Neutrophil (primary cell): ENCODE measurements around the gene PRRC1.

ENCODE experiments used
- H3K27ac ChIP-seq: fragments of 200-600 bp; sonication (generic); 2 replicates; pipeline ENCODE4 v1.5.1; 2016; ENCODE audit warnings: mild to moderate bottlenecking, moderate library complexity
- H3K27me3 ChIP-seq: fragments of 200-600 bp; sonication (generic); 2 replicates; pipeline ENCODE4 v1.6.0; 2016; ENCODE audit warnings: mild to moderate bottlenecking
- H3K36me3 ChIP-seq: fragments of 200-600 bp; sonication (generic); 2 replicates; pipeline ENCODE4 v1.5.1; 2017
- H3K4me1 ChIP-seq, 2 experiments: fragments of 200-600 bp in 1 of 2; sonication (generic) in 1 of 2; 1 replicate in 1 of 2; 2 replicates in 1 of 2; pipeline versions ENCODE4 v1.5.1 to v1.6.1; 2013 to 2016; ENCODE audit warnings: low read depth in 1 of 2, low read length in 1 of 2, mild to moderate bottlenecking in 1 of 2, moderate library complexity in 1 of 2; ENCODE audit not compliant: control insufficient read depth in 1 of 2, insufficient read depth in 1 of 2
- H3K4me3 ChIP-seq, 2 experiments: fragments of 200-600 bp in 1 of 2; sonication (generic) in 1 of 2; 1 replicate in 1 of 2; 2 replicates in 1 of 2; pipeline ENCODE4 v1.5.1; 2013 to 2016; ENCODE audit warnings: low read depth in 1 of 2, low read length in 1 of 2, mild to moderate bottlenecking in 1 of 2, moderate library complexity in 1 of 2
- H3K9me3 ChIP-seq: fragments of 200-600 bp; sonication (generic); 2 replicates; pipeline ENCODE4 v1.5.1; 2016
- CTCF ChIP-seq: fragments of 200-600 bp; sonication (generic); IDR thresholded peaks from 2 replicates; pipeline ENCODE4 v1.5.1; 2016; ENCODE audit warnings: antibody characterized with exemption

Gene PRRC1

GRCh38 chr5:127582773-127583370 lies 65.4 kb downstream of the PRRC1 start:
- H3K4me3 ChIP-seq: no peak overlapping the region
- H3K27me3 ChIP-seq: no peaks in the 10 kb centered on the region
- no peaks in the 10 kb centered on the region for H3K9me3 ChIP-seq
- no peaks in the 10 kb centered on the region for H3K36me3 ChIP-seq
- H3K27ac ChIP-seq: no peak overlapping the region
- no peak for TF ChIP-seq CTCF
- H3K4me1 ChIP-seq: peaks cover 5 to 11% of the 10 kb centered on the region in 2 experiments

GRCh38 chr5:127583866-127584265 lies 66.4 kb downstream of the PRRC1 start:
- H3K4me3 ChIP-seq: no peak overlapping the region
- no peak for TF ChIP-seq CTCF
- H3K27me3 ChIP-seq: no peaks in the 10 kb centered on the region
- H3K27ac ChIP-seq: no peak overlapping the region
- peaks cover 5 to 12% of the 10 kb centered on the region in 2 experiments for H3K4me1 ChIP-seq
- no peaks in the 10 kb centered on the region for H3K36me3 ChIP-seq
- H3K9me3 ChIP-seq: no peaks in the 10 kb centered on the region

GRCh38 chr5:127585661-127586060 lies 68.2 kb downstream of the PRRC1 start:
- Histone ChIP-seq H3K27ac (no peak overlapping the region), H3K9me3 (no peaks in the 10 kb centered on the region), H3K36me3 (no peaks in the 10 kb centered on the region), H3K27me3 (no peaks in the 10 kb centered on the region), H3K4me3 (no peak overlapping the region), H3K4me1 (peaks cover 5 to 12% of the 10 kb centered on the region in 2 experiments)
- TF ChIP-seq CTCF: no peak

- H3K4me3 ChIP-seq: no peak overlapping the region
- no peak overlapping the region for H3K27ac ChIP-seq
- no peak for TF ChIP-seq CTCF
- no peaks in the 10 kb centered on the region for H3K36me3 ChIP-seq
- no peaks in the 10 kb centered on the region for H3K27me3 ChIP-seq
- peaks cover 5 to 12% of the 10 kb centered on the region in 2 experiments for H3K4me1 ChIP-seq
- no peaks in the 10 kb centered on the region for H3K9me3 ChIP-seq
Observed at GRCh38 chr5:127586066-127586770, 68.8 kb downstream of the PRRC1 start.

GRCh38 chr5:127586811-127587210 lies 69.4 kb downstream of the PRRC1 start:
- TF ChIP-seq CTCF: no peak
- Histone ChIP-seq H3K27ac (no peak overlapping the region), H3K4me3 (no peak overlapping the region), H3K4me1 (peaks cover 5 to 12% of the 10 kb centered on the region in 2 experiments), H3K9me3 (no peaks in the 10 kb centered on the region), H3K27me3 (no peaks in the 10 kb centered on the region), H3K36me3 (no peaks in the 10 kb centered on the region)
